A673 (cell line): ENCODE measurements around the gene WASF2.

ENCODE experiments used
- EZH2 ChIP-seq: fragments of 200-600 bp; sonication (generic); IDR thresholded peaks from 2 replicates; pipeline ENCODE4 v1.6.1; 2017; ENCODE audit warnings: borderline replicate concordance, low read depth, mild to moderate bottlenecking, mixed read lengths, antibody characterized with exemption, low read length; ENCODE audit not compliant: poor library complexity, severe bottlenecking
- TF ChIP-seq, protein P1 (sequence below): fragments of 300-800, 200-600 bp; sonication (generic); conservative IDR thresholded peaks from 2 replicates; pipeline ENCODE4 v1.5.1; 2017; ENCODE audit warnings: low read depth, mild to moderate bottlenecking, antibody characterized with exemption, low read length, moderate library complexity, mixed read lengths

DNA sequence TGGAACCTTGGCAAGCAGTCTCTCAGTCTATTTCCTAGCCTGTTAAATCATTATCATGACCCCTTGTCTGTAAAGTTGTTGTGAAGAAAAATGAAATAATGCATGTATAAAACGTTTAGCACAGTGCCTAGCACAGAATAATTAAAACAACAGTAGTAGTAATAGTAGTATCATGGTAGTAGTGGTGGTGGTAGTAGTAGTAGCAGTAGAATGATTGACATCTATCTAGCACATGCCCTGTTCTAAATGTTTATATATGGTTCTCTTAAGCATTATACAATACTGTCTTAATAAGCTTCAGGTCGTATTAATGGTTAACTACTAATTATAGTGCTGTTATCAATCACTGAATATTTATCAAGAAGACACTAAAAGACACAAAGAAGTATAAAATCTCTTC lies 50.8 kb downstream of the WASF2 start:
- TF ChIP-seq, protein P1, sequence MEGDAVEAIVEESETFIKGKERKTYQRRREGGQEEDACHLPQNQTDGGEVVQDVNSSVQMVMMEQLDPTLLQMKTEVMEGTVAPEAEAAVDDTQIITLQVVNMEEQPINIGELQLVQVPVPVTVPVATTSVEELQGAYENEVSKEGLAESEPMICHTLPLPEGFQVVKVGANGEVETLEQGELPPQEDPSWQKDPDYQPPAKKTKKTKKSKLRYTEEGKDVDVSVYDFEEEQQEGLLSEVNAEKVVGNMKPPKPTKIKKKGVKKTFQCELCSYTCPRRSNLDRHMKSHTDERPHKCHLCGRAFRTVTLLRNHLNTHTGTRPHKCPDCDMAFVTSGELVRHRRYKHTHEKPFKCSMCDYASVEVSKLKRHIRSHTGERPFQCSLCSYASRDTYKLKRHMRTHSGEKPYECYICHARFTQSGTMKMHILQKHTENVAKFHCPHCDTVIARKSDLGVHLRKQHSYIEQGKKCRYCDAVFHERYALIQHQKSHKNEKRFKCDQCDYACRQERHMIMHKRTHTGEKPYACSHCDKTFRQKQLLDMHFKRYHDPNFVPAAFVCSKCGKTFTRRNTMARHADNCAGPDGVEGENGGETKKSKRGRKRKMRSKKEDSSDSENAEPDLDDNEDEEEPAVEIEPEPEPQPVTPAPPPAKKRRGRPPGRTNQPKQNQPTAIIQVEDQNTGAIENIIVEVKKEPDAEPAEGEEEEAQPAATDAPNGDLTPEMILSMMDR = no peak
- no peak for TF ChIP-seq EZH2
